ENCODE measurements around the gene LRRC42. TPM values are rescaled to one million over a fixed set of nuclear protein-coding genes. Genes with fewer than 3 reads are reported as not detected.

LRRC42 gene
- total RNA-seq, 1 donor from 2014 or later, result 69.1 TPM

DNA sequence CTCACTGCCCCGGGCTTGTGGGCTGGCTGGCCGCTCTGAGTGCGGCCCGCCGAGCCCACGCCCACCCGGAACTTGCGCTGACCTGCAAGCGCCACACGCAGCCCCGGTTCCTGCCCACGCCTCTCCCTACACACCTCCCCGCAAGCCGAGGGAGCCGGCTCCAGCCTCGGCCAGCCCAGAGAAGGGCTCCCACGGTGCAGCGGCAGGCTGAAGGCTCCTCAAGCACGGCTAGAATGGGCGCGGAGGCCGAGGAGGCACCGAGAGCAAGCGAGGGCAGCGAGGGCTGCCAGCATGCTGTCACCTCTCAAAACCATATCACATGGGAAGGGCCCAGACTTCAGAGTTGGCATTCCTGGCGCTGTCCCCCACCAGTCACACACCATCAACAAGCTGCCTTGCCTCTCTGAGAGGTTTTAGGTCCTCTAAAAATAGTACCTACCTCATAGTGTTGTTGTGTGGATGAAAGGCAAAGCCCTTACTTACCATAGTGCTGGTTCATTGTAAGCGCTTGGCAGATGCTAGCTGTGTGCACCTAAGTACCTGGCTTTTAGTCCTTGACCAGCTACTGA lies 58.4 kb downstream of the LRRC42 start:
- Mint-ChIP-seq H3K9me3 (peaks cover 4% of the 10 kb centered on the region), H3K4me1 (peaks cover 2% of the 10 kb centered on the region), H3K36me3 (no peaks in the 10 kb centered on the region), H3K27me3 (ENCODE audit: insufficient read depth, low read depth) (peaks cover 17% of the 10 kb centered on the region), H3K27ac (no peak overlapping the region), H3K4me3 (no peak overlapping the region)
- no peak overlapping the region for H3K4me3 ChIP-seq
- H3K4me2 ChIP-seq, result no peak overlapping the region
- no peak overlapping the region for H3K9ac ChIP-seq
- DNase-seq (ENCODE audit: low spot score), result no peak
- H3K27ac ChIP-seq, result no peak overlapping the region
- no peak overlapping the region for H2AFZ ChIP-seq (replicated peaks)
- no peaks in the 10 kb centered on the region for H3K4me1 ChIP-seq
- H4K20me1 ChIP-seq (ENCODE audit: low read depth), result no peaks in the 10 kb centered on the region
- H3F3A ChIP-seq (ENCODE audit: low read depth), result no peaks in the 10 kb centered on the region
- H3K9me3 ChIP-seq (ENCODE audit: low read depth), result no peaks in the 10 kb centered on the region
- TF ChIP-seq EZH2phosphoT487 (IDR thresholded peaks at IDR 0.05), result no peak
- TF ChIP-seq EZH2 (IDR thresholded peaks at IDR 0.05), result no peak
- TF ChIP-seq, protein P1, sequence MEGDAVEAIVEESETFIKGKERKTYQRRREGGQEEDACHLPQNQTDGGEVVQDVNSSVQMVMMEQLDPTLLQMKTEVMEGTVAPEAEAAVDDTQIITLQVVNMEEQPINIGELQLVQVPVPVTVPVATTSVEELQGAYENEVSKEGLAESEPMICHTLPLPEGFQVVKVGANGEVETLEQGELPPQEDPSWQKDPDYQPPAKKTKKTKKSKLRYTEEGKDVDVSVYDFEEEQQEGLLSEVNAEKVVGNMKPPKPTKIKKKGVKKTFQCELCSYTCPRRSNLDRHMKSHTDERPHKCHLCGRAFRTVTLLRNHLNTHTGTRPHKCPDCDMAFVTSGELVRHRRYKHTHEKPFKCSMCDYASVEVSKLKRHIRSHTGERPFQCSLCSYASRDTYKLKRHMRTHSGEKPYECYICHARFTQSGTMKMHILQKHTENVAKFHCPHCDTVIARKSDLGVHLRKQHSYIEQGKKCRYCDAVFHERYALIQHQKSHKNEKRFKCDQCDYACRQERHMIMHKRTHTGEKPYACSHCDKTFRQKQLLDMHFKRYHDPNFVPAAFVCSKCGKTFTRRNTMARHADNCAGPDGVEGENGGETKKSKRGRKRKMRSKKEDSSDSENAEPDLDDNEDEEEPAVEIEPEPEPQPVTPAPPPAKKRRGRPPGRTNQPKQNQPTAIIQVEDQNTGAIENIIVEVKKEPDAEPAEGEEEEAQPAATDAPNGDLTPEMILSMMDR (IDR thresholded peaks at IDR 0.05), result no peak
- no peaks in the 10 kb centered on the region for H3K79me2 ChIP-seq (ENCODE audit: low read depth)
- no peaks in the 10 kb centered on the region for H3K27me3 ChIP-seq
- H3K36me3 ChIP-seq, result no peaks in the 10 kb centered on the region

DNA sequence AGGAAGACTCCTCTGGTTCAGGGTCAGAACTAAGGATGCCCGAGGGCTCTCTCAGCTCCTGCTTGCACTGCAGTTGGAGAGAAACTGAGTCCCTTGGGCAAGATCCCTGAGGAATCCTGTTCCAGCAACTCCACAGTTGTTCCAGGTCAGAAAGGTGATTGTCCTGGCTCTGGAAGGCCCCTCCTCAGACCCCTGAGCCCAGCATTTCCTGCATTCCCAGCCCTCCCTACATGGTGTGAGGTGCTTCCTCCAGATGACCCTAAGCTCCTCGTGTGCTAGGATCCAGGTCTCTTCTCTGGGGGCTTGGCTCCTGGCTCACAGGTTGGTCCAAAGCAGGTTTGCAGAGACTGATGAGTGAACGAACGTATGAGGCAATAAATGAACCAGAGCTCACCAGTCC lies 60.4 kb downstream of the LRRC42 start:
- peaks cover 25% of the 10 kb centered on the region for H3K27me3 Mint-ChIP-seq (ENCODE audit: insufficient read depth, low read depth)
- H3K9me3 Mint-ChIP-seq, result peaks cover 4% of the 10 kb centered on the region
- H3K27ac Mint-ChIP-seq, result no peak overlapping the region

DNA sequence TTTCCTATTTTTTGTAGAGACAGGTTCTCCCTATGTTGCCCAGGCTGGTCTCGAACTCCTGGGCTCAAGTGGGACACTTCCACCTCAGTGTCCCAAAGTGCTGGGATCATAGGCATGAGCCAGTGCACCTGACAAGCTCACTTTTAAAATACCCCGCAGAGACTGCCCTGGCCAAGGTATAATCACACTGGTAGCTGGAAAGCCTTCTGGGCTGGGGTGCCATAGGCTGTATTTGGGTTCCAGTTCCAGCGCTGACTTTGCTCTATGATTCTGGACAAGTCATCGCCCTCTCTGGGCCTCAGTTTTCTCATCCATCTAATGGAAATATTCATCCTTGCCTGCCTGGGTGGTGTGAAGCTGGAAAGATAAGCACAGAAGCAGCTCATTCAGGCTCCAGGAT lies 61.5 kb downstream of the LRRC42 start:
- Histone ChIP-seq H3K4me1 (no peaks in the 10 kb centered on the region), H2AFZ (replicated peaks) (no peak overlapping the region), H3K4me3 (no peak overlapping the region), H3K9me3 (ENCODE audit: low read depth) (no peaks in the 10 kb centered on the region), H4K20me1 (ENCODE audit: low read depth) (no peaks in the 10 kb centered on the region), H3K27me3 (no peaks in the 10 kb centered on the region), H3K4me2 (no peak overlapping the region), H3F3A (ENCODE audit: low read depth) (no peaks in the 10 kb centered on the region), H3K36me3 (no peaks in the 10 kb centered on the region), H3K9ac (no peak overlapping the region), H3K27ac (no peak overlapping the region), H3K79me2 (ENCODE audit: low read depth) (no peaks in the 10 kb centered on the region)
- no peaks in the 10 kb centered on the region for H3K36me3 Mint-ChIP-seq
- H3K27ac Mint-ChIP-seq, result no peak overlapping the region
- TF ChIP-seq, protein P1 (IDR thresholded peaks at IDR 0.05), result no peak
- no peak for TF ChIP-seq EZH2 (IDR thresholded peaks at IDR 0.05)
- no peak for TF ChIP-seq EZH2phosphoT487 (IDR thresholded peaks at IDR 0.05)
- peaks cover 26% of the 10 kb centered on the region for H3K27me3 Mint-ChIP-seq (ENCODE audit: insufficient read depth, low read depth)
- H3K4me1 Mint-ChIP-seq, result peaks cover 2% of the 10 kb centered on the region
- H3K9me3 Mint-ChIP-seq, result peaks cover 4% of the 10 kb centered on the region
- H3K4me3 Mint-ChIP-seq, result no peak overlapping the region
- DNase-seq (ENCODE audit: low spot score), result no peak

More for the DNA sequence above, 60.4 kb downstream of the LRRC42 start:
- H3K27ac ChIP-seq, result no peak overlapping the region
- DNase-seq (ENCODE audit: low spot score), result no peak
- H3K79me2 ChIP-seq (ENCODE audit: low read depth), result no peaks in the 10 kb centered on the region
- TF ChIP-seq, protein P1 (IDR thresholded peaks at IDR 0.05), result no peak
- TF ChIP-seq EZH2phosphoT487 (IDR thresholded peaks at IDR 0.05), result no peak
- no peaks in the 10 kb centered on the region for H3K9me3 ChIP-seq (ENCODE audit: low read depth)
- H2AFZ ChIP-seq (replicated peaks), result no peak overlapping the region
- Mint-ChIP-seq H3K4me3 (no peak overlapping the region), H3K4me1 (peaks cover 2% of the 10 kb centered on the region), H3K36me3 (no peaks in the 10 kb centered on the region)
- H4K20me1 ChIP-seq (ENCODE audit: low read depth), result no peaks in the 10 kb centered on the region
- H3F3A ChIP-seq (ENCODE audit: low read depth), result no peaks in the 10 kb centered on the region
- no peaks in the 10 kb centered on the region for H3K27me3 ChIP-seq
- no peak overlapping the region for H3K4me2 ChIP-seq
- no peaks in the 10 kb centered on the region for H3K36me3 ChIP-seq
- H3K4me3 ChIP-seq, result no peak overlapping the region
- H3K9ac ChIP-seq, result no peak overlapping the region
- no peaks in the 10 kb centered on the region for H3K4me1 ChIP-seq
